GM19043 (cell line): ENCODE data around the gene IFNGR2.
"Not testable (repeated sequence)": the region's sequence is repeated elsewhere in the genome, so short reads cannot be mapped to it uniquely, and the experiment has no call there.

Source experiments
- ATAC-seq: cut with Tn5 transposase; IDR thresholded peaks from one replicate; pipeline ENCODE4 v1.9.1; 2021; ENCODE audit warnings: low read depth; ENCODE audit not compliant: unreplicated experiment

Gene IFNGR2

GRCh38 chr21:33401630-33401992, 1.6 kb upstream of the IFNGR2 start:
- ATAC-seq = no peak

- ATAC-seq = no peak
Measured at GRCh38 chr21:33402001-33402979, 923 bp upstream of the IFNGR2 start.

GRCh38 chr21:33403786-33404585, 773 bp downstream of the IFNGR2 start:
- no peak for ATAC-seq

- ATAC-seq = no peak
Measured at GRCh38 chr21:33406493-33406892, 3.3 kb downstream of the IFNGR2 start.

- ATAC-seq = no peak
Measured at GRCh38 chr21:33411949-33412430, 8.8 kb downstream of the IFNGR2 start.

GRCh38 chr21:33412439-33412831, 9.2 kb downstream of the IFNGR2 start:
- ATAC-seq = not testable (repeated sequence)

- peak; percentile 59 for ATAC-seq
Measured at GRCh38 chr21:33412832-33413519, 9.8 kb downstream of the IFNGR2 start.

GRCh38 chr21:33414068-33414467, 10.9 kb downstream of the IFNGR2 start:
- no peak for ATAC-seq

- no peak for ATAC-seq
Measured at GRCh38 chr21:33414926-33415325, 11.7 kb downstream of the IFNGR2 start.

GRCh38 chr21:33418691-33419090, 15.5 kb downstream of the IFNGR2 start:
- ATAC-seq = no peak

GRCh38 chr21:33419538-33420123, 16.4 kb downstream of the IFNGR2 start:
- ATAC-seq = no peak

GRCh38 chr21:33421713-33422393, 18.6 kb downstream of the IFNGR2 start:
- no peak for ATAC-seq

GRCh38 chr21:33424214-33424613, 21.0 kb downstream of the IFNGR2 start:
- ATAC-seq = no peak

GRCh38 chr21:33425825-33426224, 22.6 kb downstream of the IFNGR2 start:
- ATAC-seq = no peak

GRCh38 chr21:33427051-33427450, 23.8 kb downstream of the IFNGR2 start:
- no peak for ATAC-seq

GRCh38 chr21:33428669-33429068, 25.5 kb downstream of the IFNGR2 start:
- no peak for ATAC-seq

- ATAC-seq = no peak
Measured at GRCh38 chr21:33430858-33431257, 27.6 kb downstream of the IFNGR2 start.

- ATAC-seq = no peak
Measured at GRCh38 chr21:33432496-33432895, 29.3 kb downstream of the IFNGR2 start.

GRCh38 chr21:33433001-33433400, 29.8 kb downstream of the IFNGR2 start:
- ATAC-seq = no peak
